CD14-positive monocyte (primary cell): Measurements from ENCODE around the gene USP20. TPM values are rescaled to one million over a fixed set of nuclear protein-coding genes. Genes with fewer than 3 reads are reported as not detected.

Experiments
- DNase-seq, 3 donors: peaks; one replicate each; pipeline ENCODE4 v3.0.0-alpha.2; 2011 to 2022
- H2AFZ ChIP-seq: 2 replicates; pipeline ENCODE4 v1.6.0; 2012; ENCODE audit warnings: mild to moderate bottlenecking, low read depth, low read length, inconsistent platforms; ENCODE audit not compliant: insufficient read depth, poor library complexity, severe bottlenecking
- H3K27ac ChIP-seq, 2 donors: 1 replicate in 1 of 2; 2 replicates in 1 of 2; pipeline ENCODE4 v1.5.1; 2012 to 2013; ENCODE audit warnings: low read length in 2 of 2, control low read depth in 1 of 2, inconsistent platforms in 1 of 2, low read depth in 1 of 2, mild to moderate bottlenecking in 1 of 2
- H3K27me3 ChIP-seq, 2 donors: one replicate each; pipeline versions ENCODE4 v1.6.0 to v1.6.1; 2011 to 2013; ENCODE audit warnings: low read length in 2 of 2; ENCODE audit not compliant: control insufficient read depth in 2 of 2, insufficient read depth in 2 of 2
- H3K36me3 ChIP-seq, 2 donors: replicated peaks in 1 of 2; 1 replicate in 1 of 2; 2 replicates in 1 of 2; pipeline versions ENCODE4 v1.5.1 to v1.6.1; 2012 to 2013; ENCODE audit warnings: low read length in 2 of 2, control low read depth in 1 of 2, inconsistent platforms in 1 of 2, mild to moderate bottlenecking in 1 of 2; ENCODE audit not compliant: insufficient read depth in 2 of 2, control insufficient read depth in 1 of 2
- H3K4me1 ChIP-seq, 2 donors: 1 replicate in 1 of 2; 2 replicates in 1 of 2; pipeline versions ENCODE4 v1.5.1 to v1.6.1; 2012 to 2013; ENCODE audit warnings: low read length in 2 of 2, control low read depth in 1 of 2, inconsistent platforms in 1 of 2, mild to moderate bottlenecking in 1 of 2, moderate library complexity in 1 of 2; ENCODE audit not compliant: insufficient read depth in 2 of 2, control insufficient read depth in 1 of 2
- H3K4me2 ChIP-seq: replicated peaks from 2 replicates; pipeline ENCODE3; 2012; ENCODE audit warnings: low read length, moderate library complexity, mild to moderate bottlenecking; ENCODE audit not compliant: poor library complexity, severe bottlenecking; ENCODE audit errors: extremely low read depth
- H3K4me3 ChIP-seq, 3 experiments: fragments of 200-600 bp in 1 of 3; sonication (generic) in 1 of 3; replicated peaks in 1 of 3; 1 replicate in 2 of 3; 2 replicates in 1 of 3; pipeline ENCODE4 v1.5.1; 2011 to 2013; ENCODE audit warnings: low read length in 3 of 3, mild to moderate bottlenecking in 3 of 3, control low read depth in 2 of 3, low read depth in 2 of 3, inconsistent platforms in 1 of 3, moderate library complexity in 1 of 3
- H3K79me2 ChIP-seq: 2 replicates; pipeline ENCODE4 v1.6.0; 2012; ENCODE audit warnings: mild to moderate bottlenecking, control low read depth, inconsistent platforms, low read length, moderate library complexity; ENCODE audit not compliant: insufficient read depth
- H3K9ac ChIP-seq: 2 replicates; pipeline ENCODE4 v1.6.0; 2017; ENCODE audit warnings: low read length, mild to moderate bottlenecking; ENCODE audit not compliant: insufficient read depth, poor library complexity, severe bottlenecking
- H3K9me3 ChIP-seq, 2 donors: replicated peaks in 1 of 2; 1 replicate in 1 of 2; 2 replicates in 1 of 2; pipeline versions ENCODE4 v1.5.1 to v1.6.1; 2012 to 2013; ENCODE audit warnings: low read length in 2 of 2, control low read depth in 1 of 2; ENCODE audit not compliant: control insufficient read depth in 1 of 2, insufficient read depth in 1 of 2
- H4K20me1 ChIP-seq: 2 replicates; pipeline ENCODE4 v1.6.0; 2012; ENCODE audit warnings: mild to moderate bottlenecking, low read length, control low read depth, moderate library complexity; ENCODE audit not compliant: insufficient read depth
- H3K27ac Mint-ChIP-seq, 7 donors: one replicate each; pipeline ENCODE4 v1.8.0; 2020; ENCODE audit warnings: mild to moderate bottlenecking in 7 of 7, mixed read lengths in 7 of 7, moderate library complexity in 6 of 7, inconsistent platforms in 2 of 7
- H3K27me3 Mint-ChIP-seq, 3 donors: one replicate each; pipeline ENCODE4 v1.8.0; 2021 to 2022; ENCODE audit warnings: low read depth in 3 of 3, mild to moderate bottlenecking in 3 of 3, mixed read lengths in 3 of 3, moderate library complexity in 3 of 3, inconsistent platforms in 1 of 3
- H3K36me3 Mint-ChIP-seq, 2 donors: one replicate each; pipeline ENCODE4 v1.8.0; 2020; ENCODE audit warnings: mixed read lengths in 2 of 2, inconsistent platforms in 1 of 2, mild to moderate bottlenecking in 1 of 2
- H3K4me1 Mint-ChIP-seq: one replicate; pipeline ENCODE4 v1.8.0; 2020; ENCODE audit warnings: mild to moderate bottlenecking, mixed read lengths
- H3K4me3 Mint-ChIP-seq, 2 donors: one replicate each; pipeline ENCODE4 v1.8.0; 2020; ENCODE audit warnings: mild to moderate bottlenecking in 2 of 2, mixed read lengths in 2 of 2, moderate library complexity in 1 of 2
- H3K9me3 Mint-ChIP-seq, 7 donors: one replicate each; pipeline ENCODE4 v1.8.0; 2020 to 2022; ENCODE audit warnings: mixed read lengths in 7 of 7, mild to moderate bottlenecking in 6 of 7, moderate library complexity in 6 of 7, inconsistent platforms in 2 of 7
- WGBS: methylation state at CpG from one replicate; pipeline ENCODE4 v1.1.5; 2013; ENCODE audit warnings: missing lambda C conversion rate; ENCODE audit not compliant: insufficient coverage; 5-methylcytosine and 5-hydroxymethylcytosine counted together
- intact Hi-C, 2 donors: fragments of 100-400 bp; cut with micrococcal nuclease; formaldehyde crosslinking; loops; one replicate each; pipeline versions ENCODE4 v1.15.0 to v1.15.1; 2023
- polyA plus RNA-seq, 3 donors: library from polyadenylated mRNA; depleted of rRNA in 1 of 3; unstranded in 2 of 3; stranded (reverse) in 1 of 3; fragments of 300-500 nt in 2 of 3; fragments of >200 nt in 1 of 3; fragmentation: Illumina TruSeq in 2 of 3; gene quantifications; 1 replicate in 2 of 3; 2 replicates in 1 of 3; pipeline ENCODE4 v1.2.3, GENCODE V29; 2012 to 2021
- TF ChIP-seq, protein P1 (sequence below): fragments of 200-600 bp; IDR thresholded peaks from one replicate; pipeline ENCODE4 v1.8.0; 2022; ENCODE audit warnings: antibody characterized with exemption, mild to moderate bottlenecking

The USP20 gene
- polyA plus RNA-seq, 3 donors: 2.7 to 30.0 (median 5.2) TPM

DNA sequence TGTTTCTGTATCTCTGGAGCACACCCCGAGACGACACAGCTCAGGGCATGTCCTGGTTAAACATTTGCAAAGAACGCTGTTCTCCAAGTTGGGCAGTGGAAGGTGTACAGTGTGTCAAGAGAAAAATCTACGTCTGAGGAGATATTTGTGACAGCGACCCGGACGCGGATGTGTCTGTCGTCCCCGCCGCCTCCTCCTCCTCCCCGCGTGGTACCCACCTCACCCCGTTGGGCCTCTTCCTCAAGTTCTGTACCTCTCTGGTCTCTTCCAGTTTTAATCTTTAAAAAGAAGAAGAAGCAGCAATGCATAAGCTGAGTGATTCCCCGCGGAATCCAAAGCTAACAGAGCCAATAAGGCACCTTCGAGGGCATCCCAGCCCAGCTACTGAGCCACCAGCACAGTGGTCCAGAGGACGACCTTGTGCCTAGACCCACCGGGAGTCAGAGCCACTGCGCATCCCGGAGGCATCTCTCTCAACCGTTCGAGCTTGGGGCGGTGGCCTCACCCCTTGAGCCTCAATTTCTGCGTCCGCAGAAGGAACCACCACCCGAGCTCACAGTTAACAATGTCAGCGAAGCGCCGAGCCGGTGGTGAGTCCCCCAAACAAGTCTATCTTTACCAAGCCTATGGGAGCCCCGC lies 650 bp upstream of the USP20 start:
- peak overlapping the region; percentile 87 to 94 for H3K27ac ChIP-seq
- intact Hi-C loops: loop anchor here in 1 of 2 donors (5.0 kb wide), 1 partner anchor 32 kb away; the partner anchor contains the start of gene TOR1B
- peak overlapping the region; percentile 97 to 98 for H3K4me3 Mint-ChIP-seq
- H3K9ac ChIP-seq: peak overlapping the region; percentile 91
- peak overlapping the region; percentile 84 for H2AFZ ChIP-seq
- peak overlapping the region; percentile 97 for H3K4me2 ChIP-seq
- peaks cover 34 to 41% of the 10 kb centered on the region in 2 donors for H3K36me3 ChIP-seq
- H3K9me3 Mint-ChIP-seq: no peaks in the 10 kb centered on the region
- peak; percentile 9 to 26 (median 19) for DNase-seq
- peak overlapping the region; percentile 95 to 98 (median 97) for H3K27ac Mint-ChIP-seq
- H3K9me3 ChIP-seq: no peaks in the 10 kb centered on the region
- WGBS: 4% methylated on average over 21 of the region's 32 CpGs
- peaks cover 34 to 45% of the 10 kb centered on the region in 2 donors for H3K36me3 Mint-ChIP-seq
- H3K27me3 Mint-ChIP-seq: peaks cover 0 to 3% (median 1%) of the 10 kb centered on the region in 3 donors
- peak overlapping the region; percentile 54 to 88 (median 87) for H3K4me3 ChIP-seq
- peaks cover 14% of the 10 kb centered on the region for H4K20me1 ChIP-seq
- no peaks in the 10 kb centered on the region for H3K27me3 ChIP-seq
- H3K4me1 Mint-ChIP-seq: peaks cover 32% of the 10 kb centered on the region
- TF ChIP-seq, protein P1, sequence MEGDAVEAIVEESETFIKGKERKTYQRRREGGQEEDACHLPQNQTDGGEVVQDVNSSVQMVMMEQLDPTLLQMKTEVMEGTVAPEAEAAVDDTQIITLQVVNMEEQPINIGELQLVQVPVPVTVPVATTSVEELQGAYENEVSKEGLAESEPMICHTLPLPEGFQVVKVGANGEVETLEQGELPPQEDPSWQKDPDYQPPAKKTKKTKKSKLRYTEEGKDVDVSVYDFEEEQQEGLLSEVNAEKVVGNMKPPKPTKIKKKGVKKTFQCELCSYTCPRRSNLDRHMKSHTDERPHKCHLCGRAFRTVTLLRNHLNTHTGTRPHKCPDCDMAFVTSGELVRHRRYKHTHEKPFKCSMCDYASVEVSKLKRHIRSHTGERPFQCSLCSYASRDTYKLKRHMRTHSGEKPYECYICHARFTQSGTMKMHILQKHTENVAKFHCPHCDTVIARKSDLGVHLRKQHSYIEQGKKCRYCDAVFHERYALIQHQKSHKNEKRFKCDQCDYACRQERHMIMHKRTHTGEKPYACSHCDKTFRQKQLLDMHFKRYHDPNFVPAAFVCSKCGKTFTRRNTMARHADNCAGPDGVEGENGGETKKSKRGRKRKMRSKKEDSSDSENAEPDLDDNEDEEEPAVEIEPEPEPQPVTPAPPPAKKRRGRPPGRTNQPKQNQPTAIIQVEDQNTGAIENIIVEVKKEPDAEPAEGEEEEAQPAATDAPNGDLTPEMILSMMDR: no peak
- H3K79me2 ChIP-seq: peaks cover 50% of the 10 kb centered on the region
- peaks cover 20 to 26% of the 10 kb centered on the region in 2 donors for H3K4me1 ChIP-seq

DNA sequence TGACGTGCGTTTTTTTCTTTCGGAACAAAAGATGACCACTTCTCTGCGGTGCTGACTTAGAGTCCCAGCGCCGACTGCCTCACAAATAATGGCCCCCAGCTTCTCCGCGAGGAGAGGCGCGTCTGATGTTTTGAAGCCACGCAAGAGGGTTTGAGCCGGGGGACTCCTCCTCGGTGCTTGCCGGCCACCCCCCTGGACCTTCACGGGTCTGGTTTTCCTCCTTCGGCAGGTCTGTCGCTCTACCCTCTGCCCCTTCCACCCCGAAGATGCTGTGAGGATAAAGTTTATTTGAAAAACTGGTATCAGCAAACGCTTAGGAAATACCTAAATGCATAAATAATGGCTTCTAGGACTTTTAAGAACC lies 584 bp downstream of the USP20 start:
- Mint-ChIP-seq H3K27me3 (peaks cover 0 to 3% (median 1%) of the 10 kb centered on the region in 3 donors), H3K9me3 (no peaks in the 10 kb centered on the region), H3K4me1 (peaks cover 32% of the 10 kb centered on the region), H3K4me3 (peak overlapping the region; percentile 92 to 94), H3K36me3 (peaks cover 23 to 35% of the 10 kb centered on the region in 2 donors), H3K27ac (peak overlapping the region; percentile 74 to 95 (median 89))
- H3K79me2 ChIP-seq: peaks cover 50% of the 10 kb centered on the region
- 0% methylated on average over 14 of the region's 19 CpGs for WGBS
- H3K36me3 ChIP-seq: peaks cover 22 to 28% of the 10 kb centered on the region in 2 donors
- intact Hi-C loops: loop anchor here in 1 of 2 donors (5.0 kb wide), 1 partner anchor 34 kb away; the partner anchor contains the start of gene TOR1B
- DNase-seq: peak in 1 of 3 donors; percentile 19
- H4K20me1 ChIP-seq: peaks cover 19% of the 10 kb centered on the region
- TF ChIP-seq, protein P1: no peak
- H3K27me3 ChIP-seq: no peaks in the 10 kb centered on the region
- peaks cover 20 to 26% of the 10 kb centered on the region in 2 donors for H3K4me1 ChIP-seq
- H3K4me2 ChIP-seq: peak overlapping the region; percentile 97
- peak overlapping the region in 1 of 2 donors; percentile 94 for H3K27ac ChIP-seq
- no peaks in the 10 kb centered on the region for H3K9me3 ChIP-seq
- H2AFZ ChIP-seq: peak overlapping the region; percentile 84
- H3K9ac ChIP-seq: peak overlapping the region; percentile 91
- peak overlapping the region; percentile 54 to 88 (median 87) for H3K4me3 ChIP-seq
